ENCODE results near the gene DCXR.

Gene DCXR

DNA sequence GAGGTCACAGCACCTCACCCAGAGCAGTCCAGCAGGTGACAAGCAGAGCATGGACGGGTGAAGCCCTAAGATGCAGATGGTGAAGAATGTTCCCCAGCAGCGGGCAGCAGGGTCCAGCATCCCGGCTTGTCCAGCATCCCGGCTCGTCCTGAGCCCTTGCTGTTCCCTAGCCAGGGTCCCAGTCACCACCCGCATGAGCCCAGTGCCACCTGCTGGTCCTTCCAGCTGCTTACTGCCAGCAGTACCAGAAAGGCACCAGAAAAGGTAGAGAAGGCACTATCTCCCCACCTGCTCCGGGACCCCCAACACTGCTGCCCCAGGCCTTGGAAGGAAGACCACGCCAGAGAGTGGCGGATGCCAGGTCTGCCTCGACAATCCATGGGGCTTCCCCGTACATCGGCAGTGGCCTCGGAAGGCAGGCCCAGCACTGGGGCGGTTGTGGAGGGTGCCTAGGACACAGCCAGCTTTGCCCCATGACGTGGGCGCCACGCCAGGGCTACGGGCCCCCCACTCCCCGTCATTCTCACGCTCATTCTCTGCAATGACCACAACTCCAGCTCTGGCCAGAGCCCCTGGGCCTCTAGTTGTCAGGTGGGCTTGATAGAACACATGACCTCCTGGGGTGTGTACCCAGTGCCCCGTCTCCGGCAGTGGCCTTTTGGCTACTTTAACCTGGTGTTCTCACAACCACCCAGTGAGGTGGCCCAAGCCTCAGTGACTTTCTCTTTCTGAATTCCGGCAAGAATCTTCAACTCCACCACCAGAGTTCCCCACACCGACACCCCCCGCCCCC lies 16.2 kb downstream of the DCXR start:
- Histone ChIP-seq H3K36me3 (ENCODE audit: control insufficient read depth, insufficient read depth, low read length) (no peaks in the 10 kb centered on the region), H3K4me3 (ENCODE audit: low read length) (peak overlapping the region; percentile 77)

DNA sequence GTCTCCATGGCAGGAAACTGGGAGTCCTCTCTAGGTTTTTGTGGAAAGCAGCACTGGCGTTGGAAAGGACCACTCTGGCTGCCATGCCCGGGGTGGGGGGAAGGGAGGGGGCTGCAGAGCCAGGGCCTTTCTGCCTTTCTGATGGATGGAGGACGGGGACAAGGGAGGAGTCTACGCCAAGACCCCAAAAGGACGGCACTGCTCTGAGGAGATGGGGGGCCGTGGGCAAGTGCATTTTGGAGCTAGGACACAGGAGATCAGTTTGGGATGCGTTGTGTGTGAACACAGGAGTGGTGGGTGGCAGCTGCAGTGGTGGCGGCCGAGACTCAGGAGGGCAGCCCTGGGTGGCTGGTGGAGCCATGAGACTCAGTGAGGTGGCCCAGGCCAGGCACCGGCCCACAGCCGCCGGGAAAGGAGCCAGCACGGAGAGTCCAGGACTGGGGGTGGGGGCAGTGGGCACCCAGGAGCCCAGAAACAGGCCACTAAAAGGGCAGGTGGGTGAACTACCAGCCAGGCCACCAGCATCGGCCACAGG lies 16.9 kb downstream of the DCXR start:
- Histone ChIP-seq H3K36me3 (ENCODE audit: control insufficient read depth, insufficient read depth, low read length) (no peaks in the 10 kb centered on the region), H3K27me3 (ENCODE audit: control insufficient read depth, insufficient read depth, low read length) (no peaks in the 10 kb centered on the region), H3K9ac (ENCODE audit: low read length) (no peak overlapping the region), H3K4me3 (ENCODE audit: low read length) (no peak overlapping the region), H3K4me1 (ENCODE audit: control insufficient read depth, insufficient read depth, low read length) (peaks cover 39% of the 10 kb centered on the region), H3K9me3 (ENCODE audit: control insufficient read depth, low read length) (no peaks in the 10 kb centered on the region)

More for the DNA sequence above, 16.2 kb downstream of the DCXR start:
- Histone ChIP-seq H3K9me3 (ENCODE audit: control insufficient read depth, low read length) (no peaks in the 10 kb centered on the region), H3K4me1 (ENCODE audit: control insufficient read depth, insufficient read depth, low read length) (peaks cover 39% of the 10 kb centered on the region), H3K27me3 (ENCODE audit: control insufficient read depth, insufficient read depth, low read length) (no peaks in the 10 kb centered on the region), H3K9ac (ENCODE audit: low read length) (peak overlapping the region; percentile 86)

DNA sequence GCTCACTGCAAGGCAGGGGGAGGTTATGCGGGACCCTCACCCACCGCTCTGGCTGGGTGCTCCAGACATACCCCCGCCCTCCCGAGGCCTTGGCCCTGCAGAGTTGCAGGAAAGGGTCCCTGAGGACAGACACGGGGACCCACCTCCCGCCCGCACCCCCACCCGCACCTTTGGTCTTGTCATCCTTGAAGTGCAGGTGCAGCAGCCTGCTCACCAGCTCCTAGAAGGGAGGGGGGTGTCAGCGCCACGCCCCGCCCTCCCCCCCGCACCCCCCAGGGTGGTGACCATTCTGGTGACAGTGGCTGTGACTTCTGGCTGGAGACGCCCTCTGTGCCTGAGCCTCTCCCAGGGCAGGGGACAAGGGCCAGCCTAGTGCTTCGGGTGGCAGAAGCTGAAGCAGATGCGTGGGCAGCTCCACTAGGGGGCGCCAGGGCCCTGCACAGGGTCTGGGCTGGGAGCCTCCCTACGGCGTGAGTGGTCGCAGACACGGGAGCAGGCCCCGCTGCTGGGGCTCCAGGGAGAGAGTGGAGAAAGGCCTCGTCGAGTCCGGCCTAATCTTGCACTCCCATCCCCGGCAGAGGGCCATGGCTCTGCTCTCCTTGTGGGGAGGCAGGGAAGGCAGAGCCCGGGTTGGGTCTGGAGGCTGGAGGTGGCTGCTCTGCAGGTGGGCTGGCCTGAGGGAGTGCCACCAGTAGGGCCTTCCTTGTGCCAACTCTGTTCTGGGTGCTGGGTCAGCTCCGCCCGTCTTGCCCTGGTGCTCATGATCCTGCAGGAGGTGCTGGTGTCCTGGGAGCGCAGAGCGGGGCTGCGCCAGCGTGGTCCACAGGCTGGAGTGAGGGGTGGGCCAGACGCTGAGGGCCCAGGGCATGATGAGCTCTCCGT lies 17.6 kb downstream of the DCXR start:
- no peak overlapping the region for H3K9ac ChIP-seq (ENCODE audit: low read length)
- H3K36me3 ChIP-seq (ENCODE audit: control insufficient read depth, insufficient read depth, low read length): no peaks in the 10 kb centered on the region
- H3K4me1 ChIP-seq (ENCODE audit: control insufficient read depth, insufficient read depth, low read length): peaks cover 39% of the 10 kb centered on the region
- H3K27me3 ChIP-seq (ENCODE audit: control insufficient read depth, insufficient read depth, low read length): no peaks in the 10 kb centered on the region
- H3K4me3 ChIP-seq (ENCODE audit: low read length): no peak overlapping the region
- no peaks in the 10 kb centered on the region for H3K9me3 ChIP-seq (ENCODE audit: control insufficient read depth, low read length)

- no peaks in the 10 kb centered on the region for H3K36me3 ChIP-seq (ENCODE audit: control insufficient read depth, insufficient read depth, low read length)
- H3K4me1 ChIP-seq (ENCODE audit: control insufficient read depth, insufficient read depth, low read length): peaks cover 35% of the 10 kb centered on the region
- no peaks in the 10 kb centered on the region for H3K9me3 ChIP-seq (ENCODE audit: control insufficient read depth, low read length)
- no peak overlapping the region for H3K9ac ChIP-seq (ENCODE audit: low read length)
- H3K4me3 ChIP-seq (ENCODE audit: low read length): no peak overlapping the region
- H3K27me3 ChIP-seq (ENCODE audit: control insufficient read depth, insufficient read depth, low read length): no peaks in the 10 kb centered on the region
These were observed 18.4 kb downstream of the DCXR start for GRCh38 chr17:82018989-82019689.

GRCh38 chr17:82018152-82018988 lies 19.1 kb downstream of the DCXR start:
- no peaks in the 10 kb centered on the region for H3K27me3 ChIP-seq (ENCODE audit: control insufficient read depth, insufficient read depth, low read length)
- no peaks in the 10 kb centered on the region for H3K9me3 ChIP-seq (ENCODE audit: control insufficient read depth, low read length)
- no peak overlapping the region for H3K9ac ChIP-seq (ENCODE audit: low read length)
- H3K4me3 ChIP-seq (ENCODE audit: low read length): no peak overlapping the region
- H3K4me1 ChIP-seq (ENCODE audit: control insufficient read depth, insufficient read depth, low read length): peaks cover 30% of the 10 kb centered on the region
- H3K36me3 ChIP-seq (ENCODE audit: control insufficient read depth, insufficient read depth, low read length): no peaks in the 10 kb centered on the region

DNA sequence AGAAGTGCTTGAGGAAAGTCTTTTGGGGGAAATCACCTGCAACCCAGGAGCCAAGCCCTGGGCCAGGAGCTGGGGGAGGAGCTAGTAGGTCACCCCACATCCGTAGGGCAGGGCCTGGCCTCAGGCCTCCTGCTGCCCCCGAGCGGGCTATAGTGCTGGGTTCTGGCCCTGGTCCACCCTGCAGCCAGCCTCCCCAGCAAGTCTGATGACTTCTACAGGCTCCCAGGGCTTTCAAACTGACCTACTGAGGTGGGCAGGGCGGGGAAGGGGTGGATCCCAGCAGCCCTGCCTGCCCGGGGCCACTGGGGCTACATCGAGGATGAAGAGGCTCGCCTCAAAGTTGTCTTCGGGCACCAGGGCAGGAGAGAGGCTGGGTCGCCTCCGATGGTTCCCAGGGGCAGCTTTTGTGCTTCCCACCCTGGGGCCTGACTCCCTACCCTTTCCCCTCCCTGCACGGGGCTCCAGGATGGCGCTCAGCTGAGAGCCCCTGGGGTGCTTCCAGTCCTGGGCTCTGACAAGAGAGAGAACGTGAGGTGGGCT lies 19.8 kb downstream of the DCXR start:
- Histone ChIP-seq H3K4me3 (ENCODE audit: low read length) (no peak overlapping the region), H3K4me1 (ENCODE audit: control insufficient read depth, insufficient read depth, low read length) (peaks cover 30% of the 10 kb centered on the region), H3K27me3 (ENCODE audit: control insufficient read depth, insufficient read depth, low read length) (no peaks in the 10 kb centered on the region), H3K36me3 (ENCODE audit: control insufficient read depth, insufficient read depth, low read length) (no peaks in the 10 kb centered on the region), H3K9ac (ENCODE audit: low read length) (no peak overlapping the region), H3K9me3 (ENCODE audit: control insufficient read depth, low read length) (no peaks in the 10 kb centered on the region)

DNA sequence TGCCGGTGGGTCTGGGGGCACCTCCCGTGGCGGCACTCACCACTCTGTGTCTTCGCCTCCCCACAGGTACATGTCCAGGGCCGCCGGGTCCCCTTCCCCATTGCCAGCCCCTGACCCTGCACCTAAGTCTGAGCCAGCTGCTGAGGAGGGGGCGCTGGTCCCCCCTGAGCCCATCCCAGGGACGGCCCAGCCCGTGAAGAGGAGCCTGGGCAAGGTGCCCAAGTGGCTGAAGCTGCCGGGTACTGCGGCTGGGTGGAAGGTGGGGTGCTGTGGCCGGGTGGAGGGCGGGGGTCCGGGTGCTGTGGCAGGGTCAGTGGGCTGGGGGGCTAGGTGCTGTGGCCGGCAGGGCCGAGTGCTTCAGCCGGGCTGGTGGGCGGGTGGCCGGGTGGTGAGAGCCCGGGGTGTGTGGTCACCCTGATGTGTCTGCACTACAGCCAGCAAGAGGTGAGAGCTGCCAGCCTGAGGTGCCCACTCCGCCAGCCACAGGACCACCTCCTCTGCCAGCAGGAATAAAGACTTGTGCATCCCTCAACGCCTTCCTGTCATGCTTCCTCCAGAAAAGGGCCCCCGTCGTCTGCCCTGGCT lies 20.5 kb downstream of the DCXR start:
- H3K9me3 ChIP-seq (ENCODE audit: control insufficient read depth, low read length): no peaks in the 10 kb centered on the region
- H3K36me3 ChIP-seq (ENCODE audit: control insufficient read depth, insufficient read depth, low read length): no peaks in the 10 kb centered on the region
- no peak overlapping the region for H3K9ac ChIP-seq (ENCODE audit: low read length)
- peaks cover 27% of the 10 kb centered on the region for H3K4me1 ChIP-seq (ENCODE audit: control insufficient read depth, insufficient read depth, low read length)
- no peak overlapping the region for H3K4me3 ChIP-seq (ENCODE audit: low read length)
- no peaks in the 10 kb centered on the region for H3K27me3 ChIP-seq (ENCODE audit: control insufficient read depth, insufficient read depth, low read length)

DNA sequence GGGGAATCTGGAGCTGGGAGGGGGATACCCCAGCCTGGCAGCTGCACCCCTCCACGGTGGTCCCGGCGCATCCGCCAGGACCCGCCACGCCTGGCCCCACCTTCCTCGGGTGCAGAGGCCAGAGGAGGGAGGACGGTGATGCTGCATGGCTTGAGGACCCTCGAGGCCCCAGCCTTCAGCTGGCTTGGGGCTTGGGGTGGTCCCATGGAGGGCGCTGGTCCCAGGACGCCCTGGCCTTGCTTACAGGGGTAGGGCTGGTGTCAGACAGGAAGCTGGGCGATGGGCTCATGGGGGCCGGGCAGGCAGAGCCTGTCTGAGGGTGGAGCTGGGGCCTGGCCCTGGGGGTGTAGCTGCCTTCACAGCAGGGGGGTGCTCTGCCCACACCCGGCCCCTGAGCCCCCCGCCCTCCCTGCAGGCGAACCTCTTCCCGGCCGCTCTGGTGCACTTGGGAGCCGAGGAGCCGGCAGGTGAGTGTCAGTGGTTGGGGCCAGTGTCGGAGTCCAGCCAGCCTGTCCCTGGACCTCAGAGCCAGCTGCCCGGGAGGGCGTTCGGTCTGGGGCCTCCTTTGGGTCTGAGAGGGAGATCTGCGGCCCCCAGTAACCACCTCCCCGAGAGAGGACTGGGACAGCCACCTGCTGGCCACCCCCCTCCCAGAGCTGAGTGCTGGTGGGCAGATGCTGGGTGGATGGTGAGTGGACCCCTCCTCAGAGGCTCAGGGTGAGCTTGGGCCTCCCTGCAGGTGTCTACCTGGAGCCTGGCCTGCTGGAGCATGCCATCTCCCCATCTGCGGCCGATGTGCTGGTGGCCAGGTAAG lies 21.2 kb downstream of the DCXR start:
- Histone ChIP-seq H3K4me1 (ENCODE audit: control insufficient read depth, insufficient read depth, low read length) (peaks cover 20% of the 10 kb centered on the region), H3K36me3 (ENCODE audit: control insufficient read depth, insufficient read depth, low read length) (no peaks in the 10 kb centered on the region), H3K4me3 (ENCODE audit: low read length) (no peak overlapping the region), H3K9ac (ENCODE audit: low read length) (no peak overlapping the region), H3K9me3 (ENCODE audit: control insufficient read depth, low read length) (no peaks in the 10 kb centered on the region), H3K27me3 (ENCODE audit: control insufficient read depth, insufficient read depth, low read length) (no peaks in the 10 kb centered on the region)

DNA sequence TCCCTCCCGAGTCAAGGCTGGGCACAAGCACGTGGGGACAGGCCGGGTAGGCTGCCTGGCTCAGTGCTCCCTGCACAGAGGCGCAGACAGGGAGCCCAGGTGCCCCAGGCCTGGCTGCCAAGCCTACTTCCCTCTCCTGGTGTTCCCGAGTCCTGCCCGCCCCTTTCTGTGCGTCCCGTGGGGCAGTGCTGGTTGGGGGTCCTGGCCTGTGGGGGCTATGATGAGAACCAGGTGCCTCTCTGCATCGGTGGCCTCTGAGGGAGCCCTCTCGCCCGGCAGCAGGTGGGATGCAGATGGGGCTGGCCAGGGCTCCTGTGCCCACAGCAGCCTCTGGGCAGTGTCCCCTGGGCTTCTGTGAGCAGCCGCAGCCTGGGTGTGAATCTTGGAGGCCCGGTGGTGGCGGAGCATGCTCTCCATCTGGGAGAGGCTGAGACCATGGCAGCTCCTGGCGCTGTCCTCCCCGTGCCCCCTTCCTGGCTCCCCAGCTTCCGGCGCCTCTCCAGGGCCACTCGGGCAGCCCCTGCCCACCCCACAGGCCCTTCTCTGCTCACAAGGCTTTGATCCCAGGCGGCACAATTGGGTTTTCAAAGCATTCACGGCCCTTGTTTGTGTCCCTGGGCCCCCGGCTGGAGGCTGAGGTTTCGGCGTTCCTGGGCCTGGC lies 22.1 kb downstream of the DCXR start:
- Histone ChIP-seq H3K9ac (ENCODE audit: low read length) (no peak overlapping the region), H3K27me3 (ENCODE audit: control insufficient read depth, insufficient read depth, low read length) (no peaks in the 10 kb centered on the region), H3K9me3 (ENCODE audit: control insufficient read depth, low read length) (no peaks in the 10 kb centered on the region), H3K4me3 (ENCODE audit: low read length) (no peak overlapping the region), H3K36me3 (ENCODE audit: control insufficient read depth, insufficient read depth, low read length) (no peaks in the 10 kb centered on the region), H3K4me1 (ENCODE audit: control insufficient read depth, insufficient read depth, low read length) (peaks cover 13% of the 10 kb centered on the region)

DNA sequence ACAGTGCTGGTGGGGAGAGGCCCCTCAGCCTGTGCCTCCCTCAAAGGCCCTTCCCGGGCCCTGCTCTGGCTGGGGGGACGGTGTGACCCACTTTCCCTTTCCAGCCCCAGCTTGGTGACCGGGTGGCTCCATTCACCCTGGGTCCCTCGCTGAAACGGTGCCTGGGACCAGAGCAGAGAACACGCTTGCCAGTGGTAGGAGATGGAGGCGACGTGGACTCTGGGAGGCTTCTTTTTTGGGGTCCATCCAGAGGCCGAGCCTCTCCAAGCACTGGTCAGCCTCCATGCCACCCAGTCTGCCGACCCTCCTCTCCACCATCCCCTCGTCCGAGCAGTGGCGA lies 22.6 kb downstream of the DCXR start:
- H3K9ac ChIP-seq (ENCODE audit: low read length): no peak overlapping the region
- no peak overlapping the region for H3K4me3 ChIP-seq (ENCODE audit: low read length)
- no peaks in the 10 kb centered on the region for H3K27me3 ChIP-seq (ENCODE audit: control insufficient read depth, insufficient read depth, low read length)
- H3K4me1 ChIP-seq (ENCODE audit: control insufficient read depth, insufficient read depth, low read length): peaks cover 8% of the 10 kb centered on the region
- H3K9me3 ChIP-seq (ENCODE audit: control insufficient read depth, low read length): no peaks in the 10 kb centered on the region
- H3K36me3 ChIP-seq (ENCODE audit: control insufficient read depth, insufficient read depth, low read length): no peaks in the 10 kb centered on the region
